Measurements from ENCODE around the gene SCYGR1. TPM values are rescaled to one million over a fixed set of nuclear protein-coding genes. Genes with fewer than 3 reads are reported as not detected.

SCYGR1 gene
- total RNA-seq, 4 donors from 2014 or later: not detected

- WGBS: 69% methylated on average over 6 of the region's 6 CpGs
- TF ChIP-seq POLR2A (IDR thresholded peaks at IDR 0.05; ENCODE audit: low read depth) (no peak), EP300 (IDR thresholded peaks at IDR 0.05) (no peak), POLR2AphosphoS5 (IDR thresholded peaks at IDR 0.05) (no peak), CTCF (IDR thresholded peaks at IDR 0.05) (no peak)
- Histone ChIP-seq H3K4me3 (no peak overlapping the region), H3K27ac (replicated peaks in 1 of 4) (no peak overlapping the region), H3K27me3 (no peaks in the 10 kb centered on the region), H3K4me1 (no peaks in the 10 kb centered on the region), H3K9me3 (no peaks in the 10 kb centered on the region), H3K36me3 (no peaks in the 10 kb centered on the region)
- DNase-seq (ENCODE audit: extremely low spot score): no peak
- intact Hi-C loops (cut with DNase I): no loop called here
Observed at GRCh38 chr2:227374158-227374557, 13.6 kb downstream of the SCYGR1 start.

- Histone ChIP-seq H3K4me3 (no peak overlapping the region), H3K36me3 (no peaks in the 10 kb centered on the region), H3K4me1 (no peaks in the 10 kb centered on the region), H3K27ac (replicated peaks in 1 of 4) (no peak overlapping the region), H3K9me3 (no peaks in the 10 kb centered on the region), H3K27me3 (no peaks in the 10 kb centered on the region)
- no peak for DNase-seq (ENCODE audit: extremely low spot score)
- WGBS: 88% methylated on average over 10 of the region's 10 CpGs
- no peak for TF ChIP-seq POLR2AphosphoS5 (IDR thresholded peaks at IDR 0.05)
- TF ChIP-seq CTCF (IDR thresholded peaks at IDR 0.05): no peak
- no peak for TF ChIP-seq POLR2A (IDR thresholded peaks at IDR 0.05; ENCODE audit: low read depth)
- TF ChIP-seq EP300 (IDR thresholded peaks at IDR 0.05): no peak
- intact Hi-C loops (cut with DNase I): no loop called here
Observed at GRCh38 chr2:227373389-227373788, 14.4 kb downstream of the SCYGR1 start.

GRCh38 chr2:227370791-227371312 lies 16.9 kb downstream of the SCYGR1 start:
- WGBS: 63% methylated on average over 9 of the region's 9 CpGs
- no peaks in the 10 kb centered on the region for H3K36me3 ChIP-seq
- TF ChIP-seq POLR2AphosphoS5 (IDR thresholded peaks at IDR 0.05) (peak in 1 of 2 donors; percentile 24), POLR2A (IDR thresholded peaks at IDR 0.05; ENCODE audit: low read depth) (no peak)
- no peak for DNase-seq (ENCODE audit: extremely low spot score)
- intact Hi-C loops (cut with DNase I): no loop called here
- H3K27ac ChIP-seq (replicated peaks in 1 of 4): no peak overlapping the region
- H3K27me3 ChIP-seq: no peaks in the 10 kb centered on the region
- H3K9me3 ChIP-seq: no peaks in the 10 kb centered on the region
- no peak overlapping the region for H3K4me3 ChIP-seq
- peaks cover 0 to 14% (median 4%) of the 10 kb centered on the region in 4 donors for H3K4me1 ChIP-seq

- Histone ChIP-seq H3K9me3 (no peaks in the 10 kb centered on the region), H3K27ac (replicated peaks in 1 of 4) (no peak overlapping the region), H3K36me3 (no peaks in the 10 kb centered on the region), H3K4me3 (no peak overlapping the region), H3K4me1 (peaks cover 0 to 16% (median 4%) of the 10 kb centered on the region in 4 donors), H3K27me3 (no peaks in the 10 kb centered on the region)
- intact Hi-C loops (cut with DNase I): no loop called here
- TF ChIP-seq CTCF (IDR thresholded peaks at IDR 0.05): no peak
- no peak for TF ChIP-seq EP300 (IDR thresholded peaks at IDR 0.05)
- no peak for TF ChIP-seq POLR2A (IDR thresholded peaks at IDR 0.05; ENCODE audit: low read depth)
- TF ChIP-seq POLR2AphosphoS5 (IDR thresholded peaks at IDR 0.05): no peak
- no peak for DNase-seq (ENCODE audit: extremely low spot score)
- WGBS: 82% methylated on average over 8 of the region's 8 CpGs
Observed at GRCh38 chr2:227370092-227370491, 17.7 kb downstream of the SCYGR1 start.

- H3K4me1 ChIP-seq: peaks cover 0 to 16% (median 4%) of the 10 kb centered on the region in 4 donors
- intact Hi-C loops (cut with DNase I): no loop called here
- H3K36me3 ChIP-seq: no peaks in the 10 kb centered on the region
- H3K4me3 ChIP-seq: no peak overlapping the region
- no peaks in the 10 kb centered on the region for H3K9me3 ChIP-seq
- TF ChIP-seq POLR2A (IDR thresholded peaks at IDR 0.05; ENCODE audit: low read depth) (no peak), EP300 (IDR thresholded peaks at IDR 0.05) (no peak), CTCF (IDR thresholded peaks at IDR 0.05) (no peak), POLR2AphosphoS5 (IDR thresholded peaks at IDR 0.05) (no peak)
- H3K27me3 ChIP-seq: no peaks in the 10 kb centered on the region
- no peak for DNase-seq (ENCODE audit: extremely low spot score)
- WGBS: 85% methylated on average over 5 of the region's 5 CpGs
- no peak overlapping the region for H3K27ac ChIP-seq (replicated peaks in 1 of 4)
Observed at GRCh38 chr2:227368574-227368973, 19.2 kb downstream of the SCYGR1 start.

All from esophagus muscularis mucosa (tissue), 4 donors.